Cardiac fibroblast (primary cell): Measurements from ENCODE around the gene PLAAT4.

Experiments
- DNase-seq, 2 donors: peaks; one replicate each; pipeline versions ENCODE4 v3.0.0 to v3.0.0-alpha.2; 2010; ENCODE audit warnings: low read depth in 2 of 2
- H3K4me3 ChIP-seq, 2 donors: replicated peaks in 1 of 2; 1 replicate in 1 of 2; 2 replicates in 1 of 2; pipeline ENCODE4 v1.5.1; 2011; ENCODE audit warnings: low read depth in 2 of 2, low read length in 2 of 2, mild to moderate bottlenecking in 2 of 2, moderate library complexity in 1 of 2
- CTCF ChIP-seq: IDR thresholded peaks from one replicate; pipeline ENCODE4 v1.5.1; 2011; ENCODE audit warnings: low read depth, mild to moderate bottlenecking, low read length, inconsistent platforms

Gene PLAAT4

GRCh38 chr11:63583357-63583677, 46.7 kb downstream of the PLAAT4 start:
- peak in 1 of 2 donors; percentile 23 for DNase-seq
- H3K4me3 ChIP-seq: no peak overlapping the region
- no peak for TF ChIP-seq CTCF

- no peak for DNase-seq
- no peak for TF ChIP-seq CTCF
- no peak overlapping the region for H3K4me3 ChIP-seq
These were observed 50.0 kb downstream of the PLAAT4 start for GRCh38 chr11:63586451-63587166.

GRCh38 chr11:63589000-63589399, 52.4 kb downstream of the PLAAT4 start:
- DNase-seq: no peak
- no peak overlapping the region for H3K4me3 ChIP-seq
- TF ChIP-seq CTCF: no peak

GRCh38 chr11:63590024-63590788, 53.6 kb downstream of the PLAAT4 start:
- TF ChIP-seq CTCF: no peak

GRCh38 chr11:63592975-63593395, 56.4 kb downstream of the PLAAT4 start:
- TF ChIP-seq CTCF: peak; percentile 79
- no peak overlapping the region for H3K4me3 ChIP-seq
- peak; percentile 56 for DNase-seq

More at GRCh38 chr11:63590024-63590788, 53.6 kb downstream of the PLAAT4 start:
- no peak overlapping the region for H3K4me3 ChIP-seq
- DNase-seq: no peak

GRCh38 chr11:63595296-63595695, 58.7 kb downstream of the PLAAT4 start:
- TF ChIP-seq CTCF: no peak
- H3K4me3 ChIP-seq: no peak overlapping the region
- peak in 1 of 2 donors; percentile 53 for DNase-seq
